T-helper 9 cell (primary cell): Measurements from ENCODE around the gene FRY.
A peak's percentile ranks its signal among the peaks of the same experiment; 100 is the strongest.

Experiments used
- DNase-seq: peaks from one replicate; pipeline ENCODE4 v3.0.0-alpha.2; 2020

FRY gene

GRCh38 chr13:32315238-32316027, 283.9 kb downstream of the FRY start, which contains the start of the genes BRCA2 and ZAR1L:
BRCA2 (plus strand) TSS chr13:32315508; CDS start chr13:32316461, 953 bp downstream.
ZAR1L (minus strand) TSS chr13:32315363; CDS start chr13:32311925, 3,438 bp downstream.
- DNase-seq, result peak; percentile 78

- DNase-seq, result no peak
Observed at GRCh38 chr13:32316028-32316339, 284.4 kb downstream of the FRY start.

- DNase-seq, result no peak
Observed at GRCh38 chr13:32316501-32316900, 284.9 kb downstream of the FRY start.

GRCh38 chr13:32317716-32318465, 286.3 kb downstream of the FRY start:
- no peak for DNase-seq

GRCh38 chr13:32320528-32320927, 289.0 kb downstream of the FRY start:
- DNase-seq, result no peak

- DNase-seq, result no peak
Observed at GRCh38 chr13:32323912-32324311, 292.3 kb downstream of the FRY start.

GRCh38 chr13:32330441-32330840, 298.9 kb downstream of the FRY start:
- DNase-seq, result no peak

GRCh38 chr13:32334671-32335070, 303.1 kb downstream of the FRY start:
- DNase-seq, result no peak

- DNase-seq, result no peak
Observed at GRCh38 chr13:32340914-32341313, 309.3 kb downstream of the FRY start.

- no peak for DNase-seq
Observed at GRCh38 chr13:32347651-32348050, 316.1 kb downstream of the FRY start.
